ENCODE data around the gene SPAG4.

The SPAG4 gene

DNA sequence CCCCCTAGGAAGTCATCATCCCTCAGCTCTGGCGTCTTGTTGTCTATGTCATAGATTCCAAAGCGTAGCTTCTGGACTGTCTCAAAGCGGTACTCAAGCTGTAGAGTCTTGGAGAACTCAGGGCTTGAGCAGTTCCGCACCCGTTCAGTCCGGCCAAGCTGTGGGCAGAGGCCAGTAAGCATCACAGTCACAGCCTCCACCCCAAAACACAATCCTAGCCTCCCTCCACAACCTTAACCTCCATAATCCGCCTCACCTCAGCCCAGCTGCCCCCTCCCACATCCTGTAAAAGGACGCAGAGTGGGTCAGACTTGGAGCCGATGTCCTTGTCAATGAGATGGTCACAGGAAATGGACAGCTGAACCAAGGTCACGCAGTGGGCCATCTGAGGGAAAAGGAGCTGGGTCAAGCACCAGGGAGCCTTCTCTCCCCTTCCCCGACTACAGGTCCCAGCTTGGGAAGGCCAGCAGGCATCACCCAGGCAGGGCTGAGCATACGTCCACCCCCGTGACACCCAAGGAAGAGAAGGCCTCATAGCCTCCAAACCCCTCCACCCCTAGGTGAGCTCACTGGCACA lies 17.0 kb downstream of the SPAG4 start:
- no peak for DNase-seq (ENCODE audit: low read depth)
- no peak overlapping the region for H3K4me3 ChIP-seq (ENCODE audit: low read depth, low read length)
- TF ChIP-seq CTCF (conservative IDR thresholded peaks at IDR 0.05; ENCODE audit: low read depth, low read length) = no peak

DNA sequence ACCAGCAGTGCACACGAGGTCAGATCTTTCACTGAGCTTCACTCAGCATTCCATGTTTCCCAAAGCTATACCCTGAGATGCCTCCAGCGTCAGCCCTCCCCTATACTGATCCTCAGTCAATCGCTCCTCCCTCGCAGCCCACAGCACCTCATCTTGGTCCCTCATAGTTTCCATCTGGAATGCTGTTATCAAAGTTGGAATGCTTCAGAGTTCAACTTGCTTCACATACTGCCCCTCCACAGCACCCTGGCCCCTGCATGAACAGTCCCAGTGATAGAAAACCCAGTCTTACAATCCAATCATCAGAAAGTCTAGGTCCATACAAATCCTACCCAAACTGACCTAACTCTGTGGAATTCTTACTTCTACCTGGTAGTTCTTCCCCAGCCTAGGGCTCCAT lies 20.0 kb downstream of the SPAG4 start:
- no peak for DNase-seq (ENCODE audit: low read depth)
- H3K4me3 ChIP-seq (ENCODE audit: low read depth, low read length) = no peak overlapping the region
- TF ChIP-seq CTCF (conservative IDR thresholded peaks at IDR 0.05; ENCODE audit: low read depth, low read length) = no peak

- no peak overlapping the region for H3K4me3 ChIP-seq (ENCODE audit: low read depth, low read length)
- no peak for TF ChIP-seq CTCF (conservative IDR thresholded peaks at IDR 0.05; ENCODE audit: low read depth, low read length)
- DNase-seq (ENCODE audit: low read depth) = no peak
Observed at GRCh38 chr20:35636095-35636494, 20.5 kb downstream of the SPAG4 start.

- TF ChIP-seq CTCF (conservative IDR thresholded peaks at IDR 0.05; ENCODE audit: low read depth, low read length) = no peak
- no peak overlapping the region for H3K4me3 ChIP-seq (ENCODE audit: low read depth, low read length)
- DNase-seq (ENCODE audit: low read depth) = no peak
Observed at GRCh38 chr20:35637276-35637675, 21.6 kb downstream of the SPAG4 start.

DNA sequence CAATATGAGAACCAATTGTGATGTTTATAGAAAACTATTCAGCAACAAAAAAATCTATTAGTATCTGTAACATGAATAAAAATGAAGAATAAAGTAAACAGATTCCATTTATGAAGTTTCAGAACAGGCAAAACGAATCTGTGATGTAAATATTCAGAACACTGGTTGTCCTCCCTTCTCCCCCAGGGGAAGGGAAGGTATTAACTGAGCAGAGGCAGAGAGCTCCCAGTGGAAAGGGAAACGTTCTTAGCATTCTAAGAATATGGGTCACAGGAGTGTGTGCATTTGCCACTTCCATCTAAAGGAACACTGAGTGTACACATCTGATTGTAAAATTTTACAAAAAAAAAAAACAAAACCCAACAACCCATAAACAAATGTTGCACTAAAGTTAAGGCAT lies 23.1 kb downstream of the SPAG4 start:
- DNase-seq (ENCODE audit: low read depth) = no peak
- TF ChIP-seq CTCF (conservative IDR thresholded peaks at IDR 0.05; ENCODE audit: low read depth, low read length) = no peak
- H3K4me3 ChIP-seq (ENCODE audit: low read depth, low read length) = no peak overlapping the region

DNA sequence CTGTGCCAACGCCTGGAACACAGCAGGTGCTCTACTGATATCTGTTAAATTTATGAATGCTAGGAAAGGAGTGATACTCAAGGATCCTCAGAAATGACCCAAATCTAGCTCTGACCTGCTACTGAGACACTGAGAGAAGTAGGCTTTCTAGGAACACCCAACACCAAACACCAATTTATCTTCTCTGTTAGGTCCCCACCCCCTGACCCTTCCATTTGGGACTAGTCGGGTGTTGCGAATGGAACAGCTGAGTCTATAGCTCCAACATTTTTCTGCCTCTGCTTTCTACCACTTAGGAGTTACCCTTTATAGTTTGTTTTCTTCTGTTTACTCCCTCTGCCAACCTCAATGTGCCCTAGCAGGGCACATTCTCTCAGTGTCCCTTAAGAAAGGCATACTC lies 25.1 kb downstream of the SPAG4 start:
- H3K4me3 ChIP-seq (ENCODE audit: low read depth, low read length) = no peak overlapping the region
- no peak for TF ChIP-seq CTCF (conservative IDR thresholded peaks at IDR 0.05; ENCODE audit: low read depth, low read length)
- DNase-seq (ENCODE audit: low read depth) = no peak

DNA sequence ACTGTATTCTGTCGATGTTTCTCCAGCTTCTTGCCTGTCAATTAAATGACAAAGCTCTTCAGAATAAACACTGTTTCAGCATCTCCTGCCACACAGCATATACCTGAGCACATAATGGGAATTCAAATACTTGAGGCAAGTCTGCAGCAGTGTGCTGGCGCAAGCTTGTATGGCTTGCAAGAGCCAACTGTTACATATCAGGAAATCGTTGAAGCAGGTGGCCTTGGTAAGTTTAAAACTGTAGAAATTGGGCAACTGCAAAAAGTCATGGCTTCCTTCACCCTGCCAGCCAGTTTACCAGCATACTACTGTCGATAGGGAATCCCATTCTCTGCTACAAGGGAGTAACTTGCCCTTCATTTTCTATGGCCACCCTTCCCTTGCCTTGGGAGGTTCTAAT lies 26.1 kb downstream of the SPAG4 start:
- TF ChIP-seq CTCF (conservative IDR thresholded peaks at IDR 0.05; ENCODE audit: low read depth, low read length) = no peak
- no peak for DNase-seq (ENCODE audit: low read depth)

More for the DNA sequence above, 26.1 kb downstream of the SPAG4 start:
- no peak overlapping the region for H3K4me3 ChIP-seq (ENCODE audit: low read depth, low read length)
